HG03139 (cell line): ENCODE measurements around the gene PICK1.
"Not testable (repeated sequence)": the region's sequence is repeated elsewhere in the genome, so short reads cannot be mapped to it uniquely, and the experiment has no call there.

ENCODE experiments used
- ATAC-seq: cut with Tn5 transposase; IDR thresholded peaks from one replicate; pipeline ENCODE4 v1.9.1; 2021; ENCODE audit not compliant: unreplicated experiment

The PICK1 gene

GRCh38 chr22:38030311-38031133 lies 26.7 kb upstream of the PICK1 start:
- ATAC-seq, result no peak

GRCh38 chr22:38031491-38031890 lies 25.7 kb upstream of the PICK1 start:
- ATAC-seq, result no peak

GRCh38 chr22:38032681-38033521 lies 24.3 kb upstream of the PICK1 start:
- no peak for ATAC-seq

- ATAC-seq, result no peak
These were observed 23.5 kb upstream of the PICK1 start for GRCh38 chr22:38033522-38034277.

GRCh38 chr22:38034278-38034882 lies 22.8 kb upstream of the PICK1 start:
- no peak for ATAC-seq

GRCh38 chr22:38034884-38035529 lies 22.2 kb upstream of the PICK1 start:
- no peak for ATAC-seq

GRCh38 chr22:38035530-38035885 lies 21.7 kb upstream of the PICK1 start:
- ATAC-seq, result no peak

GRCh38 chr22:38036392-38037062 lies 20.7 kb upstream of the PICK1 start:
- ATAC-seq, result no peak

- ATAC-seq, result not testable (repeated sequence)
These were observed 19.6 kb upstream of the PICK1 start for GRCh38 chr22:38037367-38038150.

- no peak for ATAC-seq
These were observed 18.8 kb upstream of the PICK1 start for GRCh38 chr22:38038426-38038825.

GRCh38 chr22:38038890-38039812 lies 18.1 kb upstream of the PICK1 start:
- ATAC-seq, result no peak

GRCh38 chr22:38040953-38041759 lies 16.0 kb upstream of the PICK1 start:
- ATAC-seq, result no peak

GRCh38 chr22:38041760-38042487 lies 15.3 kb upstream of the PICK1 start:
- ATAC-seq, result no peak

- ATAC-seq, result no peak
These were observed 14.8 kb upstream of the PICK1 start for GRCh38 chr22:38042488-38042790.

- no peak for ATAC-seq
These were observed 13.8 kb upstream of the PICK1 start for GRCh38 chr22:38043151-38044039.
